NCI-H82 (cell line): ENCODE results near the gene MLLT3.
A peak's percentile ranks its signal among the peaks of the same experiment; 100 is the strongest.

ENCODE experiments used
- DNase-seq: peaks from one replicate; lab custom pipeline; 2025; lab: John Stamatoyannopoulos, UW

MLLT3 gene

DNA sequence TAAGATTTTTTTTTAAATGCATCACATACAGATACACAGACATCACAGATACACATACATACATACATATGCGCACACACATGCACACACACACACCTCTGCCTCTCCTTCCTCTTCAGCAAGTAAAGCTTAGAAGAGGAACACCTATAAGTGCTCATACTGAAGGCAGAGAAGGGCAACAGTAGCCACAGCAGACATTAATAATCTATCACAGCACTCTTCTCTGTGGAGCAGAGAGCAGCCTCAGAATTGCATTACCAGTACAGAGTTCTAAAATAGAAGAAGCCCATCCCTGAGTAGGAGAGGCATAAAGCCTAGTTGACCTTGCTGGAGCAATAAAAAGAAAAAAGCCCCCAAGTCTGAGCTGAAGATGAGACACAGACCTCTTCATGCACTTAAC is 110.6 kb downstream of the MLLT3 start:
- DNase-seq: no peak

DNA sequence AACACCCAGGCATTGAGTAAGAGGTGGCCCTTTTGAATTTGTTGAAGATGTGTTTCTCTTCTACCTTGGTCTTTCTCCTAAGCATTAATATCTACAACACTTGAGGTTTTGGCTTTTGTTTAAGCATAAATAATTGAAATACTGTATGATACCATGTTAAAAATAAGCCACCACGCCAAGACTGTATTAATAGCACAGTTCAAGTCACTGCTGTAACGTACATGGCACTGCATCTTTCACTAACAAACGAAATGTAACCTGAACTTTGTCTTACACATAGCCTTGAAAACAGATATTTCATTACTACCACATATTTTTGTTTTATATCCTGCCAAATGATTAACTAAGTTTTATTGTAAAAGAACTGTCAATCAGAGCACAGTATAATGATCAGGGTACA is 112.8 kb downstream of the MLLT3 start:
- no peak for DNase-seq

DNA sequence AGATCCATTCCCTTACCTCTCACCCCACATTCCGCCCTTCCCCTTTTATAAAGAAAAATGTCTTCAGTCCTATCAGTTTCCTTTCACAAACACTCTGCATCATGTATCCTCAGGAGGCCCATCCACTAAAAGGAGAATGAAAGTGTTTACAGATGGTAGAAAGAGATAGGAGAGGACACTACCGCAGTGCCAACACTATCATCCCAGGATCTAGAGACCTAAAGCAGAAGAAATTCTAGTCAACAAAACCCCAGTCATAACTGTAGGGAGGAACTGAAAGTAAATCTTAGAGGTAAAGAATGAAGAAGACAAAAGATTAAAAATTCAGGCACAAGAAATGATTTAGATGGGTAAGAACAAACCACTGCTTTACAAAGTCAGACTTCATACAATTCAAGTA is 114.1 kb downstream of the MLLT3 start:
- no peak for DNase-seq

DNA sequence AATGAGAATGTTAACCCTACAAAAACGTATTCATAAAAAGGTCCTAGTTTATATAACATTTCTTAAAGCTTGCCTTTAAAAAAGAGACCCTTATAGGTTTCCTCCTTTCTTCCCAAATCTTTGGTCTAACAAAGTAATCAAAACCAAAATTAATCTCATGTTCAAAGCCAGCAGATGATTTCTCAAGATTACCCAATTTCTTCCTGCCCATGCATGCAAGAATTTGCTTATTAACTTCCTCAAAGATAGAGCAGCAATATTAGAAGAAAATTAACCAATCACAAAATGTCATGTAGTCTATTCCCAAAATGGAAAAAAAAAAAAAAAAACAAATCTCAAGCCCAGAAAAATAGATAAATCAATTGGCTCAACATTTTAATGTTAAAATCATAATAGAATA is 114.9 kb downstream of the MLLT3 start:
- DNase-seq: no peak

DNA sequence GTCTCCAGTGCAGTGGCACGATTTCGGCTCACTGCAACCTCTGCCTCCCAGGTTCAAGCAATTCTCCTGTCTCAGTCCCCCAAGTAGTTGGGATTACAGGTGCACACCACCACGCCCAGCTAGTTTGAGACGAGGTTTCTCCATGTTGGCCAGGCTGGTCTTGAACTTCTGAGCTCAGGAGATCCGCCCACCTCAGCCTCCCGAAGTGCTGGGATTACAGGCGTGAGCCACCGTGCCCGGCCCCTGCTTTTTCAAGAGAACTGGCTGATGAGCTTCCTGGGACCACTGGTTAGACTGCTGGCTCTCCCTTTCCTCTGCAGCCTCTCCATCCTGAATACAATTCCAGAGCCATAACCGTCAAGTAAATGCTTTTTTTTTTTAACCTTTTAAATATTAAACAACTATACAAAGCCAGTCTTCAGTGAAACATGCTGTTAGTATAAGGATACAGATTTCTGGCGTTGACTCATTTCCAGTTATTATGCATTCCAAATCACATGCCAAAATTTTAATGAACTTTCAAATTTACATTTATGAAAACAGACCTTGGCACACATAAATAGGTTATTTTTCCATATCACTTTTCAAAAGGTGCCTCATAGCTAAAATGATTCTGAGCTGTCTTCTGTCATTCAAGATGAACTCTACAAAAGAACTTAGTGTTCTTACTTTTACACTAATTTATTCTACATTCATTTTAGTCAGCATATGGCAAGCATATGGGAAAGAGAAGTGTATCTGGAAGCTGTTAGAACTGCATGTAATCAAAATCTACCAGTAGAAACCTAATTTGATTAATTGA is 116.0 kb downstream of the MLLT3 start:
- DNase-seq: no peak

DNA sequence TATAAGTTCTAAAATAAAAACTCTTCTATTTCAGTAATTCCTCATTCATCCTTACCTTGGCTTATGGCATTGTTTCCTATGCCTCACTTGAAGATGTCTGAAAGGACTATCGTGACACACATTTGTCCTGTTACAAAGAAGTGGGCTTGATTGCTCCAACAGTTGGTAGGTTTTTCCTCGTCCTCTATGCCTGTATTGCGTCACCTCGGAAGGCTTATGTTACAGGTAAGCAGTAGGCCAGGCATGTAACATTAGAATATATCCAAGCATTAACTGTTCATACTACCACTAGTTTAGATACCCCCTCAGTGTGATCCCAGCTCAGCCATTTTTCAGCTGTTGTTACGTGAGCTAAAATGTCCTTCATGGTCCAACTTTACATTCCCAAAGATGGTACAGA is 116.7 kb downstream of the MLLT3 start:
- no peak for DNase-seq

DNA sequence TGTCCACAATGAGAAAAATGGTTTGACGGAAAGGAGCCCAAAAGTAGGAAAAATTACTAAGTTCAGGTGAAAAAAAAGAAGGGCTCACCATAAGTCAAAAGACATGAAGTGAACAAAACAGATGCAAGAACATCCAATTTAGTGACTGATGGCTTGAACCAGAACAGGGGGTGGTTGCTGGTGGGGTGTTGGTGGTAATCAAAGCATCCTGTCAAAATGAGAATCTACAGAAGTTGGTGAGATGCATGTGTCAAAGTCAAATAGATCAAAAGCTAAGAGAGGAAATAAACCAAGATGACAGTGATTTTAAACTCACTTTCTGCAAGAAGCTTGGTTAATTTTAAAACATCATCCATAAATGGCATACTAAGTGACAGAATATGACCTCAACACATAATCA is 117.4 kb downstream of the MLLT3 start:
- no peak for DNase-seq

DNA sequence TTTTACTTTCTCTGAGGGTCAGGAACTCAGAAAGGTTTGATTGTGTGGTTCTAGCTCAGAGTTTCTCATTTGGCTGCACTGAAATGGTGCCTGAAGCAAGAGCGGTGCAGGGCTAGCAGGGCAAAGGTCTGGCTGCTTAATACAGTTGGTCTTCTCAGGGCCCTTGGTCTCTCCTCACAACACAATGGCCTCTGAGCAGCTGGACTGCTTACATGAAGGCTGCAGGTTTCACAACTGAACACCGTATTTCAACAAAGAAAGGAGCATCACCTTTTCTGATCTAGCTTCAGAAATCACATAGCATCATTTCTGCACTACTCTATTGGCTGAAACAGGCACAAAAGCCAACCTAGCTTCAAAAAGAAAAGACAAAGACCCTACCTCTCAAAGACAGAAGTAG is 122.2 kb downstream of the MLLT3 start:
- DNase-seq: no peak

DNA sequence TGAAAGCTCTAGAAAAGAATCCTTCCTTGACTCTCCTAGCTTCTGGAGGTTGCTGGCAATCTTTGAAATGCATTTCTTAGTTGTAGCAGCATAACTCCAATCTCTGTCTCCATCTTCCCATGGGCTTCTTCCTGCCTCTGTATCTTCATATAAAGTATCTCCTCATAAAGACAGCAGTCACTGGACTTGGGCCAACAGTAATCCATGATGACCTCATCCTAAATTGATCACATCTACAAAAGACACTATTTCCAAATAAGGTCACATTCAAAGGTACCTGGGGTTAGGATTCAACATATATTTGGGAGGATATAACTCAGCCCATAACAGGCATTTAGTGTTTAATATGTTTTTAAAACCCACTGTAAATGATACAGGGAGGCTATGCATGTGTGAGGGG is 123.3 kb downstream of the MLLT3 start:
- no peak for DNase-seq

DNA sequence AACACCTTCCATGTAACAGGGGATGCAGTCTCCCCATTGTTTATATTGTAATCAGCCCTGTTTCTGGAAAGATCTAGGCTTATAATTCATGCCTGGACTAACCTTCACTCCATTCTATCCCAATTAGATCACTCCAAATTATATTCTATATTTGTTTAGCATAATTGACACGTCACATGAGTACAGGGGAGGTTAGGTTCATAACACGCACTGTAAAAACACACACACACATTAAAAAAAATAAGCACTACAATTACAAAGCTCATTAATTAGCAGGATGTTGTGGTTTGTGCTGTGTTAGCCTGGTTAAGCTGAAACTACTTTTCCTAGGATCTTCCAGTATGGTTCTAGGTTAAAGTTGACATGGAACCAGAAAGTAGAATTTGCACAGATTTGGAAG is 126.0 kb downstream of the MLLT3 start:
- no peak for DNase-seq

DNA sequence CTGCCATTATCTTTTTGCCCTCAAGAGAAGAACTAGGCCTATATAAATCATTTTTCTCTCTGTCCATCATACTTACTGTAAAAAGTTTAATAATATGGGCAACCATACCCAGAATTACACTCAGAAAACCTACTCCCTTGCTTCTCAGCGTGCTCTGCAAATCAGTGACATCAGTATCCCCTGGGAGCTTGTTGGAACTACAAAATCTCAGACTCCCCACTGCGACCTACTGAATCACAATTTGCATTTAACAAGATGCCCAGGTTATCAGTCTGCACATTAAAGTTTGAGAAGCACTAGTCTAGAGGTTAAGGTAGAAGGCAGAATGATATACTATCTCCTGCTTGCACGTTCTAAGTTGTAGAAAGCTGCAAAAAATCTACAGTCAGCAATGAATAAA is 127.2 kb downstream of the MLLT3 start:
- DNase-seq: no peak

DNA sequence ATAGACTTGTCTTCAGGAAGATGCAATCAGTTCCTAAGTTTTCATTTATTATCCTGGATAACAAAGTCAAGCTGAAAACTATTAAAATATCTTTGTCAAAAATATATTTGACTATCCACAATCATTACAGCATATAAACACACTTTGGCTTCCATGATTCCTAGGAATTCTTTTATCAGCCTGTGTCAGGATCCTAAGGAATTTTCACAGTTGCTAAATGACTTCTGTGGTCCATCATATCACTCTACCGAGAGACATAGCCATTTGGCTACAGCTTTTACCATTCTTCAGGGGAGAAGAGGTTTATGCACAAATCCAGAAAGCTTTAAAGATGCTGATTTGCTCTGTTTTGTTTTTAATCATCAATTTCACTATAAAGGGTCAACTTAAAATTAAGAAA is 128.3 kb downstream of the MLLT3 start:
- DNase-seq: no peak

DNA sequence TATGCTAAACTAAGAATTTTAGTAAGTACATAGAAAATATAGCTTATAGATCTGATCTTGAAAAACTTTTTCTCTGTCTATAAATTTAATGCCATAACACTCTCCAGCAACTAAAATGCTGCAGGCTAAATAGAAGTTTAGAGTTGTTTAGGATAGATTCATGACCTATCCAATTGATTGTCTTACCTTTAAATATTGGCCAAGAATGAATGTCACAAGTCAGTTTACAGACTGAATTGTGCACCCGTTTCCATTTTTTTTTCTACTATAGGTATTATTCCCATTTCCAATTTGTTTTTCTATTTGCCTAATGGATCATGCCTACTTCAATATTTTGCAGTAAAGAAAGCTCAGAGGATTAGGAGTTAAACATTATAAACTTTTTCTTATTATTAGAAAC is 129.5 kb downstream of the MLLT3 start:
- no peak for DNase-seq

DNA sequence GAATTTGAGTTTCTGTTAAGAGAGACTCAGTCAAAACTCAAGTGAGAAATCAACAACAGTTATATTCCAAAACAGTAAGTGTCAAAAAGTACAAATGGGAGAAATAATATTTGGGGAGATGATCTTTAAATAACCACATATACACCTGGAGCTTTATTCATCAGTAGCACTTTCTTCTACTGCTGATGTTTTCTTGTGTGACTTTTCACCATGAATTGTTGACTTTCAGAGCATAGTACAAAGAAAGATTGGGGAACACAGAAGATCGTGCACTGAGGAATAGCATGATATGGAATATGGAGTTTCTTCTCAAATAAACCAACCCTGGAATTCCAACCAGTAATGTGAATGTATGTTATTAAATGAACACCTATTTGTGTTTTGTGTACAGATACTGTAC is 130.7 kb downstream of the MLLT3 start:
- no peak for DNase-seq

DNA sequence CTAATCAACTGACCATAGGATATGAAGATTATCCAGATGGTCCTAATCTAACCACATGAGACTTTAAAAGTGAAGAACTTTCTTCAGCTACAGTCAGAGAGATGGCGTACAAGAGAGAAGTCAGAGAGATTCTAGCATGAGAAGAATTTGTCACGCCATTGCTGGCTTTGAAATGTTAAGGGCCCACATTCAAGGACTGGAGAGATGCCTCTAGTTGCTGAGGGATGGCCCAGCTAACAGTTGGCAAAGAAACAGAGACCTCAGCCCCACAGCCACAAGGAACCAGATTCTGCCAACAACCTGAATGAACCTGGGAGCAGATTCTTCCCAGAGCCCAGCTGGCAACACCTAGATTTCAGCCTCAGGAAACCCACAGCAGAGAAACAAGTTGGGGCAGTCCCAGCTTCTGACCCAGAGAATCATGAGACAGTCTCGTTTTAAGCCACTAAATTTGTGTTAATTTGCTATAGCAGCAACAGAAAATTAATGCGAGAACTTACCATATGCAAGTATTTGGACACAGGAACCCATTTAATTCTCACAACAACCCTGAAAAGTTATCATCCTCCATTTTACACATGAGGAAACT is 132.0 kb downstream of the MLLT3 start:
- no peak for DNase-seq

DNA sequence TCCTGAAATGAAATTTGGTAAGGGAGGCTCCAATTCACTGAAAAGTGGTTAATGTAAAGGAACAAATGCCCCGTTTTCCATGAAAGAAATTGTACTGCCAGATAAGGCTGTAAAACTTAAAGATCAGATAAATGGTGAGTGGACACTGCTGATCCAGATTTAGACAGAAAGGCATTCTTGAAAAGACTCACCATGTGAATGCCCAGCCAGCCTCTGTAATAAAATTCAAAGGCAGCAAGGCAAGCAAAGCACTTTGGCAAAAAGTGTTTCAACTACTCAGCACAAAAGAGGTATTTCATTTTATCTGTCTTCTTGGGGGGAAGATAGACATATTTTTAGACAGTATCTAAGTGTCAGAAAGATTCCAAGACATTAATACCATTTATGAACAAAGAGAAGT is 133.6 kb downstream of the MLLT3 start:
- DNase-seq: no peak

DNA sequence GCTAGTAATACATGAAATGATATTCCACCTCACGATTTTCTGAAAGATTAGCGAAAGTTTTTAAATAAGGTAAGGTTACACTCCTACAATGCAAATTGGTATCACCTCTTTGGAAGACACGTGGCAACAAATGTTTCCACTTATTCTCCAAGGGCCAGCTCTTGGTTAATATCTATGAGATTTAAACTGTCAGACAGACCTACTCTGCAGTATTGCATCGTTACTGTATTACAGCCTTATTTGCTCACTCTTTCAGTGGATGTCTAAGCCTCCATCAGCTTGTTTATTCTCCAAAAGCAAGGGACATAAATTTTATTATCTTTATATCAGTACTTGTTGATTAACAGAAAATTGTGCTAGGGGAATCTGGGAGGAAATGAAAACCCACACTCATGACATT is 135.7 kb downstream of the MLLT3 start:
- DNase-seq: no peak

DNA sequence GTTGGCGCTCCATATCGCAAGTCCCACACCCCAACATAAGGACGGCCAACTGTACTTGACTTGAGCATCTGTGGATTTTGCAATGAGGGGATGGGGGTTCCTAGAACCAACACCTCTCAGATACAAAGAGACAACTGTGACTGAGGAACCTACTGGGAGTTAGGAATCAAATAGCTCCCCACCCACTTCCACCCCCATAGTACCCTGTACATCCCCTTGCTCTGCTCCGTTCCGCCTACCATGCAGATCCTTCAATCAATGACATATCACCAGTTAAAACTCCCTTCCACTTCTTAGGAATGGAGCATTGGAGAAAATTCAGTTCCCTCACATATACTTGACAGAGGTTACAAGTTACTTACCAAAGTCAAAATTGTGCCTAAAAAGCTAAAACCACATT is 140.9 kb downstream of the MLLT3 start:
- no peak for DNase-seq

DNA sequence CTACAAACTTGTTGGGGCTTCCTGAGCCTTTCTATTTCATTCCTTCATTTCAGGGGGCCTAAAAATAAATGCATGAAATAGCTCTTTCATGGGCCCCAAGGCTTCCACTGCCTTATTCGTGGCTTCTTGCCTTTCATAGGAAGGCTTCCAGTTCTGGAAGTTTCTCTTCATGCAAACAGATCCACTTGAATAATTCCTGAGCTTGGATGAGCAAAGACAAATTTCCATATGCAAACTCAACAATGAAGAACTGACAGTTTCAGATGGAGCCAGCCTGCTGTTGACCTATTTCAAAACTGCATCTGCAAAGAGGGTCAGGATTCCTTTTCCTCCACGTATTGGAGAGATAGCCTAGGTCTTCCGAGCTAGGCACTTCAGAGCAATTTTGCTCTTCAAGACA is 142.1 kb downstream of the MLLT3 start:
- DNase-seq: no peak

DNA sequence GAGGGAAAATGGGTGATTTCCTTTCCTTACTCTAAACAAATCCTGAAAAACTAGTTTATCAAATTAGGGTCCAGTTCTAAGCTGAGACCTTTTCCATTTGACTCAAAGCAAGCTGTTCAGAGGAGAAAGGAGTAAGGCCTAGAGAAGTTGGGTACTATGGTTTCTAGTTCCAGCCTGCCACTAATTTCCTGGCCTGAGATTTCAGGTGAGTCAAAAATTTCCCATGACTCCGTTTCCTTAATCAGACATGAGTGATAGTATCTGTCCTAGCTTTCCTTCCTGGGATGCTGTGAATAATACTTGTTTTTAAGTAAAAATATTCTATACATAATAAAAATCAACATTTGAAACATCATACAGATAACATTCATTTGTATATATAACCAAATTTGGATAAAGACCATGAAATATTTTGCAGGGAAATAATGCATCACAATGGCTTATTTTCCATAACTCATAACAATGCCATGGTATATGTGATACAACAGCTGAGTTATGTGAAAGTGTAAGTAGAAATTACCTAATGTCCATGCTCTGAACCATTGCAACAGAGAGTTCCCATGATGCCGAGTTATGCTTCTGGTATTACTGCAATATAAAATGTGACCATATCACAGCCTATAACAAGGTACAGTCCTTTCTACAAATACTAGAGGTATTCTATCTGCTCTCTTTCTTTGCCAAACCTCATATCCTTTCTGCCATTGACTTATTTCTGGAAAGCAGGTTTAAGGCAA is 142.7 kb downstream of the MLLT3 start:
- no peak for DNase-seq

DNA sequence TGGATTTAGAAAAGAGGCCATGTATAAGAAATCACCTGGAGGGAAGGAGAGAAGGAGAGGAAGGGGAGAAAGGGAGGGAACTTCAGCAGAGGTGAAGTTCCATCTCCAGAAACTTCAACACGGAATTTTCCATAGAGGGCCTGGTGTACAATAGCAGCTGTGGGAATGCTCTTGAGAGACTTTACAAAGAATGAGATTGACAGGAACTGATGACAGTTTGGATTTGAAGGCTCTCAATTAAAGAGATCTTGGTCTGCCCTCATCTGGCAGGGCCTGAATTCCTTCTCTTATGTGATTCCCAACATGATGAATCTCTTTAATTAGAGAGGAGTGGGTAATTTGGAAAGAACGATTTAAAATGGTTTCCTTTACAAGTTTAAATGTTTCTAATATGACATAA is 143.5 kb downstream of the MLLT3 start:
- DNase-seq: peak; percentile 32

DNA sequence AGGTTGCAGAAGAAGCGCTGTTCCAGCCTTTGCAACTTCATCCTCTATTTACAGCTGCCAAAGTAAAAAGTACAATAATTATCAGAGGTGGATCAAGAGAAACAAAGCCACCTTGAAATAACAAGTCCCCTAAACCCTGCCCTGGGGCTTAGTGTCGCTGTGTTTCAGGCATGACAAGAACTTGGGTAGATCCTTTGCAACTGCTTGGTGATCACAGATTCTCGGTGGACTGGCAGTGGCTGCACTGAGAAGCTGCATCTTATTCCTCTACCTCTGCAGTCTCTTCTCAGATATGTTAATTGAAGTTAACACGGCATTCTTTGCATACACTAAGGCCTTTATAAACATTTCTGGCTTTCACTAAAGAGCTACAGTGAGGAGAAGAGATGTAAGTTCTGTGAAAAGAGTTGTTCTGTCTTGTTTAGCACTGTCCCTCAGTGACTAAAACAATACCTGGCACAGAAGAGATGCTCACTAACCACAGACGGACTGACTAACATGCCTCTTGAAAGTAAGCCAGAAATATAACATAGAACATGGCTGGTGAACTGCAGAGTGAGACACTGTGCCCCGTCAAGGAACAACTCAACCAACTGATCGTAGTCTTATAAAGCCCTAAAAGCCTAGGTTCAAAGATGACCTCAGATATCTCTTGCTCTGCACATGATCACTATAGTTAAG is 144.2 kb downstream of the MLLT3 start:
- DNase-seq: no peak
